Fibroblast of lung (primary cell): ENCODE measurements around the gene NRM. TPM values are rescaled to one million over a fixed set of nuclear protein-coding genes. Genes with fewer than 3 reads are reported as not detected.

Experiments
- DNase-seq, 2 donors: peaks; one replicate each; pipeline versions ENCODE4 v3.0.0 to v3.0.0-alpha.2; 2010; ENCODE audit warnings: low read depth in 2 of 2
- H2AFZ ChIP-seq: 2 replicates; pipeline ENCODE4 v1.5.1; 2012; ENCODE audit warnings: low read length, control low read depth, inconsistent platforms
- H3K27ac ChIP-seq: 2 replicates; pipeline ENCODE4 v1.5.1; 2011; ENCODE audit warnings: low read length, control low read depth; ENCODE audit not compliant: insufficient read depth
- H3K27me3 ChIP-seq: 2 replicates; pipeline ENCODE4 v1.5.1; 2011; ENCODE audit warnings: mild to moderate bottlenecking, low read length; ENCODE audit not compliant: control insufficient read depth, insufficient read depth
- H3K36me3 ChIP-seq: 2 replicates; pipeline ENCODE4 v1.5.1; 2011; ENCODE audit warnings: low read length; ENCODE audit not compliant: control insufficient read depth, insufficient read depth
- H3K4me1 ChIP-seq: 2 replicates; pipeline ENCODE4 v1.5.1; 2011; ENCODE audit warnings: low read length; ENCODE audit not compliant: control insufficient read depth, insufficient read depth; ENCODE audit errors: extremely low read depth
- H3K4me2 ChIP-seq: 2 replicates; pipeline ENCODE4 v1.5.1; 2011; ENCODE audit warnings: low read length, control low read depth; ENCODE audit not compliant: insufficient read depth; ENCODE audit errors: extremely low read depth
- H3K4me3 ChIP-seq, 4 experiments: fragments of 200-600 bp in 1 of 4; sonication (generic) in 1 of 4; replicated peaks in 1 of 4; 2 replicates each; pipeline ENCODE4 v1.5.1; 2011 to 2016; ENCODE audit warnings: low read length in 4 of 4, low read depth in 3 of 4, mild to moderate bottlenecking in 3 of 4, control low read depth in 2 of 4, inconsistent platforms in 1 of 4, mixed read lengths in 1 of 4; ENCODE audit not compliant: insufficient read depth in 1 of 4; ENCODE audit errors: control extremely low read depth in 1 of 4
- H3K79me2 ChIP-seq: 2 replicates; pipeline ENCODE4 v1.5.1; 2012; ENCODE audit warnings: mild to moderate bottlenecking, low read length, inconsistent platforms; ENCODE audit not compliant: control insufficient read depth, insufficient read depth
- H3K9ac ChIP-seq: 2 replicates; pipeline ENCODE4 v1.5.1; 2011; ENCODE audit warnings: mild to moderate bottlenecking, low read length, control low read depth; ENCODE audit not compliant: insufficient read depth
- H3K9me3 ChIP-seq: 2 replicates; pipeline ENCODE4 v1.5.1; 2012; ENCODE audit warnings: low read depth, low read length; ENCODE audit not compliant: control insufficient read depth, insufficient read depth
- H4K20me1 ChIP-seq: 2 replicates; pipeline ENCODE4 v1.5.1; 2011; ENCODE audit warnings: low read length; ENCODE audit not compliant: control insufficient read depth, insufficient read depth; ENCODE audit errors: extremely low read depth
- CTCF ChIP-seq, 2 donors: IDR thresholded peaks in 1 of 2; conservative IDR thresholded peaks in 1 of 2; 1 replicate in 1 of 2; 2 replicates in 1 of 2; pipeline ENCODE4 v1.5.1; 2011 to 2012; ENCODE audit warnings: low read length in 2 of 2, control low read depth in 1 of 2, inconsistent platforms in 1 of 2, low read depth in 1 of 2, mild to moderate bottlenecking in 1 of 2
- EZH2 ChIP-seq: IDR thresholded peaks from 2 replicates; pipeline ENCODE4 v1.5.1; 2012; ENCODE audit warnings: low read length, control low read depth, mild to moderate bottlenecking; ENCODE audit errors: missing control alignments
- polyA plus RNA-seq, 2 donors: library from polyadenylated mRNA; depleted of rRNA in 1 of 2; stranded (reverse) in 1 of 2; unstranded in 1 of 2; fragments of >200 nt; gene quantifications; 2 replicates each; pipeline ENCODE4 v1.2.1, GENCODE V29; 2011 to 2012; ENCODE audit warnings: missing spikeins in 1 of 2
- total RNA-seq: library from RNA; depleted of rRNA; stranded (reverse); fragments of >200 nt; gene quantifications from 2 replicates; pipeline ENCODE4 v1.2.1, GENCODE V29; 2014

Gene NRM
- total and polyA plus RNA-seq, 2 donors (not counting 1 experiment from before 2014, with no cell fraction given), result 2.5 to 18.3 TPM

- H3K4me3 ChIP-seq, result peak overlapping the region; percentile 80 to 95 (median 94)
- H3K27me3 ChIP-seq, result no peaks in the 10 kb centered on the region
- peak overlapping the region; percentile 98 for H3K4me2 ChIP-seq
- H4K20me1 ChIP-seq, result no peaks in the 10 kb centered on the region
- no peak overlapping the region for H2AFZ ChIP-seq
- TF ChIP-seq EZH2 (no peak), CTCF (conservative IDR thresholded peaks at IDR 0.05 in 1 of 2, IDR thresholded peaks at IDR 0.05 in 1 of 2; ENCODE audit: low read depth in 1 of 2, low read length in 2 of 2) (no peak)
- DNase-seq, result peak; percentile 22 to 39
- H3K79me2 ChIP-seq, result peaks cover 93% of the 10 kb centered on the region
- peaks cover 14% of the 10 kb centered on the region for H3K36me3 ChIP-seq
- H3K9me3 ChIP-seq, result no peaks in the 10 kb centered on the region
- peak overlapping the region; percentile 63 for H3K9ac ChIP-seq
- H3K27ac ChIP-seq, result peak overlapping the region; percentile 99
- peaks cover 26% of the 10 kb centered on the region for H3K4me1 ChIP-seq
These were observed 6.2 kb downstream of the NRM start for GRCh38 chr6:30684386-30685156.

- H3K9me3 ChIP-seq, result no peaks in the 10 kb centered on the region
- H2AFZ ChIP-seq, result no peak overlapping the region
- no peaks in the 10 kb centered on the region for H4K20me1 ChIP-seq
- peak overlapping the region; percentile 63 for H3K9ac ChIP-seq
- peaks cover 21% of the 10 kb centered on the region for H3K4me1 ChIP-seq
- H3K4me2 ChIP-seq, result peak overlapping the region; percentile 97
- no peak for TF ChIP-seq EZH2
- TF ChIP-seq CTCF (conservative IDR thresholded peaks at IDR 0.05 in 1 of 2, IDR thresholded peaks at IDR 0.05 in 1 of 2; ENCODE audit: low read depth in 1 of 2, low read length in 2 of 2), result no peak
- peaks cover 17% of the 10 kb centered on the region for H3K36me3 ChIP-seq
- H3K27ac ChIP-seq, result peak overlapping the region; percentile 85
- H3K4me3 ChIP-seq, result peak overlapping the region; percentile 80 to 95 (median 94)
- DNase-seq, result no peak
- peaks cover 93% of the 10 kb centered on the region for H3K79me2 ChIP-seq
- no peaks in the 10 kb centered on the region for H3K27me3 ChIP-seq
These were observed 6.8 kb downstream of the NRM start for GRCh38 chr6:30683980-30684338.

- Histone ChIP-seq H3K9me3 (no peaks in the 10 kb centered on the region), H4K20me1 (no peaks in the 10 kb centered on the region)
These were observed 7.4 kb downstream of the NRM start for GRCh38 chr6:30683183-30683979.

More at GRCh38 chr6:30683183-30683979, 7.4 kb downstream of the NRM start:
- H2AFZ ChIP-seq, result no peak overlapping the region
- peaks cover 15% of the 10 kb centered on the region for H3K4me1 ChIP-seq
- no peak for DNase-seq
- peak overlapping the region; percentile 85 for H3K27ac ChIP-seq
- peaks cover 22% of the 10 kb centered on the region for H3K36me3 ChIP-seq
- H3K79me2 ChIP-seq, result peaks cover 92% of the 10 kb centered on the region
- H3K4me2 ChIP-seq, result peak overlapping the region; percentile 97
- peak overlapping the region; percentile 63 for H3K9ac ChIP-seq
- peak overlapping the region; percentile 80 to 95 (median 94) for H3K4me3 ChIP-seq
- TF ChIP-seq CTCF (conservative IDR thresholded peaks at IDR 0.05 in 1 of 2, IDR thresholded peaks at IDR 0.05 in 1 of 2; ENCODE audit: low read depth in 1 of 2, low read length in 2 of 2) (no peak), EZH2 (no peak)
- no peaks in the 10 kb centered on the region for H3K27me3 ChIP-seq
